ENCODE data around the gene DEGS2.

GRCh38 chr14:100165831-100166440, 6.5 kb upstream of the DEGS2 start:
- TF ChIP-seq CTCF (IDR thresholded peaks at IDR 0.05) (no peak), POLR2A (IDR thresholded peaks at IDR 0.05) (no peak)

All from right lobe of liver (tissue), 4 donors.